Stimulated activated naive CD8-positive, alpha-beta T cell treated with anti-CD3 and anti-CD28 coated beads, Interleukin-15, Interleukin-2, amounts not matched to agents 100 U/mL and 50 U/mL, for 24 hours (primary cell): ENCODE results near the gene FAM168A.
A peak's percentile ranks its signal among the peaks of the same experiment; 100 is the strongest.

Experiments
- ATAC-seq: fragments of 150-1000 bp; cut with Tn5 transposase; one replicate; pipeline ENCODE4 v1.10.0; 2021
- DNase-seq: peaks from one replicate; pipeline ENCODE4 v3.0.0; 2021

FAM168A gene

DNA sequence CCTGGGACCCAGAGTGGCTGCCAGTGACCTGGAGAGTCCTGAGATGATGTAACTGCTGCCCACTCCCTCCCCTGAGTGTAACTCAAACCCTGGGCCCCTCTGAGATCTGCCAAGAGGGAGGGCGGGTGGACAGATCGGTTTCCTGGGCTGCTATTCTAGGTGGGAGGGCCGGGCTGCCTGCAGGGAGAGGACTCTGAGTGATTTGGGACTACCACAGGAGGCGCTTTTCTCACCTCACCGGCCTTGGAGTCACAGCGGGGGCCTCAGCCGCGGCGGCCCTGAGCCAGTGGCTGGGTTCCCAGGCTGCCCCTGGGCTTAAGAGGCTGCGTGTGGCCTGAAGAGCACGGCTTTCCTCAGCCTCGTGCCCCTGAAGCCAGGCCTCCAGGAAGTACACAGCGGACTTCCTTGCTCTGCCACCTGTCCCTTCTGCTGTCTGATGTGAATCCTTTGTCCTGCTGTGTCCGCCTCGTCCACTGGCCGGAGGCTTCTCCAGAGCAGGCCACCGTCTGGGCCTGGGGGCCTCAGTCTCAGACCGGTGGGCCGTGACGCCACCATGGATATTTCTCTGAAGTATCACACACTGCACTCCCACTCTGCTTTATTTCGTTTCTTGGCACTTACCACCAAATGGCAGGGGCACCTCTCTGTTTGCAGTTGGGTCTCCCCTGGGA is 210.2 kb downstream of the FAM168A start:
- DNase-seq (no peak), ATAC-seq (no peak)

DNA sequence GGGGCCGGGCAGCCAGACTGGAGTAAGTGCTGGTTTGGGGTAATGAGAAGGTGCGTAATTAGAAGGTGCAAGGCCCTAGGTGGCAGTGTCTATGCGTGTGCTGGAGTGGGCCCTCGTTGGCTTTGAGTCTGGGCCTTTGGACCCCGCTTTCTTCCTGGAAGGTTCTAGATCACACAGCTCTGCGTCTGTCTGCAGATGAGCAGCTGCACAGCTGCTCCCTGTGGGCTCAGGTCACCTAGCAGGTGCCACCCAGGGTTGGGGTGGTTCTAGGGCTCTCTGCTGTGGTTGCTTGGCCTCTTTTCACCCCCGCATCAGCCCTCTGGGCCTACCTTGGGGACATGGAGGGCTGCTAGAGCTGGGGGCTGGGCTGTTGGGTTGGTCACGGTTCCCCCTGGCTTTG is 211.4 kb downstream of the FAM168A start:
- no peak for ATAC-seq
- no peak for DNase-seq

DNA sequence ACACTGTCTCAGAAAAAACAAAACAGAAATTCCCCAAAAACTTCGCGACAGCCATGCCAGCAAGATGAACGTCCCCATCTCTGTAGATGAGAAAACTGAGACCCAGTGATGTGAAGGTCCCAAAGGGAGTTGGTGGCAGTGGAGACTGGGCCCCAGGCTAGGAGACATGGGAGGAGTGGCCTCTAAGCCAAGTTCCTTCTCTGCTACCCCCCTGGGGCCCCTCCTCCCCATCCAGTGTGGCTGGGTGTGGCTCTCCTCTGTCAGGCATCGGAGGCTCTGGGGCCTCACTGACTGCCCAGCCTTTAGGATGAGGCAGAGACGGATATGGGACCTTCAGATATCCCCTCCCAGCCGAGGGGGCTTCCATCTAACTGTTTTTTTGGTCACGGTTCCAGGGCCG is 211.9 kb downstream of the FAM168A start:
- no peak for DNase-seq
- ATAC-seq: peak; percentile 11

DNA sequence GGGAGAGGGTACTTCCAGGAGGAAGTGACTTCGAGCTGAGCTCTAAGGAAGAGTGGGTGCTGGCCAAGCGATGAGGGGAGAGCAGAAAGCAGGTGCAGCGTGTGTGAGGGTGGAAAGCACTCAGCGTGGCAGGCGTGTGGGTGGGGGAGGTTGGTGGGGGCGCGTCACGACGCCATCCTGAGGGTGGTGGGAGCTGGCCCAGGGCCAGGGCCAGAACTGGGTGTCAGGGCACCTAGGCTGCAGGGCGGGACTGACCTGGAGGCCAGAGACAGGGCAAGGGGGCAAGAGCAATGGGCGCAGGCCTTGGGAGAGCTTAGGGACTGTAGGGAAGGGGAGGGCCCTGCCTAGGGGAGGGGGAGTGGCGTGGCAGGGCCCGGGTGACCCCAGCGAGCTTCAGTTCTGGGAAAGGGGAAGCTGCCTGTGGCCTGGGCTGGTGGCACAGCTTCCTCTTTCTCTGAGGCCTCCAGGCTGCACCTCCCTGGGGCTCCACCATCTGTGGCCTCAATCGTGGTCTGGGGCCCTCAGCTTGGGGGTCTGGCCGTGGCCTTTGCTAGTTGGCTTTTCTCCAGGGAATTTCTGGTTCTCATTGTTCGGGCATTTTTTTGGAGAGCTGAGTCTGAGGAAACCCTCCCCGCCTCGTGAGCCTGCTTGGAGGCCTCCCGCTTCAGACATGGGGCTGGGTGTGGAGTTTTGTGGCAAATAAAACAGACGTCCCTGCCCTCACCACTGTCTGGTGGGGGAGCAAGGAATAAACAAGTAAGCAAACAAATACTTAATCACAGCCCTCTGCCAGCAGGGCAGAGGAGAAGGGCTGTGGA is 212.8 kb downstream of the FAM168A start:
- ATAC-seq: peak; percentile 48
- peak; percentile 53 for DNase-seq

DNA sequence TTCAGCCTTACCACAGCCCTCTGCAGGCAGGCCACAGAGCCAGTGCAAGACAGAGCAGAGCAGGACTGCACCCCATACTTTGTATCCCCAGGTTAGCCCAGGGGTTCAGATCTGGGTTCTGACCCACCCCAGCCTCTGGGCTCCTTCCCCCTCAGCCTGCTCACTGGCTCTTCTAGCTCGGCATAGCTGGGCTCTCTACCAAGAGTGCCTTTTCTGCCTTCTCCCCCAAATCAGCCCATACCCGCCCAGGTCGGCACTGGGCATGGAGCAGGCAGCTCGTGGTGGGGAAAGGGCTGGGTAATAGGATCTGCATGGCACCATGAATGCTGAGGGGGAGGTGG is 213.4 kb downstream of the FAM168A start:
- no peak for ATAC-seq
- DNase-seq: no peak

DNA sequence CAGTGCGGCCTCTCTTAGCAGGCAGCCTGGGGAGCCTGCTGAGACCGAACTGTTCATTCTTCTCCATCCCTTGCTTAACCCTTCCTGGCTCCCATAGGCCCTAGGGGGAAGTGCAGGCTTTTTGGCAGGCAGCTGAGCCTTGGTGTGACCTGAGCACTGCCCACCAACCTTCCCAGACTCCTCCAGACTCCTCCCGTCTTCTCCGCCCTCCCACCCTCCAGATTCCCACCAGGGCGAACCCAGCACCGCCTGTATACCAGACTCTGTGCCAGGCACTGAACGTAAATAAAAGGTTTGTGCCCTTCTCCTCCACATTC is 213.8 kb downstream of the FAM168A start:
- DNase-seq (no peak), ATAC-seq (no peak)

- no peak for DNase-seq
Measured at GRCh38 chr11:73383249-73384124, 214.4 kb downstream of the FAM168A start.

GRCh38 chr11:73382747-73383146 is 215.2 kb downstream of the FAM168A start:
- ATAC-seq: no peak
- DNase-seq: no peak

More at GRCh38 chr11:73383249-73384124, 214.4 kb downstream of the FAM168A start:
- no peak for ATAC-seq

GRCh38 chr11:73382183-73382582 is 215.7 kb downstream of the FAM168A start:
- DNase-seq (no peak), ATAC-seq (no peak)

DNA sequence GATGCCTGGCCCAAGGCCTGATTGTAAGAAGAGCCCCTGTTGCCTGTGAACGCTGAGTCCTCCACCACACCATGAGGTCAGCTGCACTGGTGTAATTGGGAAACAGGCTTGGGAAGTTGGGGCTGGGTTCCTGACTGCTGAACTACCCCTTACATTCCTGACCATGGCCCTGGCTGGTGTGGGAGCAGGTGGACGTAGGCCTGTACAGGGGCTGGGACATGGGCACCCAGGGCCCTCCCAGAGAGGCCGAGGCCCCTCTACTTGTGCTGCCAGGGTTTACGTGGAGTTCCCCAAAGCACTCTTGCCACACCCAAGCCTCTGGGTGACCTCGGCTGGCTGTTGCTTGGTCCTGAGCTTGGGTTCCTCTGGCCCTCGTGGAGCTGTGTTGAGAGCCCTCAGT is 216.3 kb downstream of the FAM168A start:
- DNase-seq: no peak
- no peak for ATAC-seq

GRCh38 chr11:73380897-73381410 is 217.0 kb downstream of the FAM168A start:
- ATAC-seq: no peak
- no peak for DNase-seq

GRCh38 chr11:73380331-73380730 is 217.6 kb downstream of the FAM168A start:
- ATAC-seq (no peak), DNase-seq (no peak)

- no peak for DNase-seq
- ATAC-seq: no peak
Measured at GRCh38 chr11:73379189-73379880, 218.6 kb downstream of the FAM168A start.

DNA sequence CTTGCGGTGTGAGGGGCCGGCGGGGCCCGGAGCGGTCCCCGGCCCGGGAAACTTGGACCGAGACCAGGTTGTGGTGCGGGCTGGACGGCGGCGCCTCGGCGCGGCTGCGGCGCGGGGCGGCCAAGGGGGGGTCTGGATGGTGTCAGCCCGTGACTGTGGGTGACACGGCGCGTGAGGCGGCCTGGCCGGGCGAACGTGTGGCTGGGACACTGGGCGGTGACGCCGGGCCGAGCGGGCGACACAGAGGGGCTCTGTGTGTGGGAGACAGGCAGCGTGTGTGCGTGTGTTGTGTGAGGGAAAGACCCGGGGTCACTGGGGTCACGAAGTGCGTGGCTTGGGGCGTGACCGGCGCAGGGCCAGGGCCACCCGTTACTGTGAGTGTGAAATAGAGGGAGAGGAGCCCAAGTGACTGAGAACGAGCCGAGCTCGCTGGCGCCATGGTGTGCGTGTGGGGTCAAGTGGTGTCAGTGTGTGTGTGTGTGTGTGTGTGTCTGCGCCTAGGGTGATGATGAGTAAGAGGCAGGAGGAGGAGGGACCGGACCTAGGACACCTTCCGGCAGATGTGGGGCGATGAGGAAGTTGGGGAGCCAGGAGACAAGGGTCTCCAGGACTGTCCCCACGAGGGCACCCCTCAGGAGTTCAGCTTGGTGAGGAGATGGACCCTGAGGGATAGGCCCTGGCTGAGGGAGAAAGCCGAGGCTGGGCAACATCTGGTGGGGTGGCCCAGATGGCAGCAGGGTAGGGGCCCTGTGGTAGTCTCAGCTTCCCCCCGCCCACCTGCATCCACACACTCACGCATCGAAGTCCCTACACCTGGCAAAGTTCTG is 220.9 kb downstream of the FAM168A start:
- DNase-seq: peak; percentile 73

DNA sequence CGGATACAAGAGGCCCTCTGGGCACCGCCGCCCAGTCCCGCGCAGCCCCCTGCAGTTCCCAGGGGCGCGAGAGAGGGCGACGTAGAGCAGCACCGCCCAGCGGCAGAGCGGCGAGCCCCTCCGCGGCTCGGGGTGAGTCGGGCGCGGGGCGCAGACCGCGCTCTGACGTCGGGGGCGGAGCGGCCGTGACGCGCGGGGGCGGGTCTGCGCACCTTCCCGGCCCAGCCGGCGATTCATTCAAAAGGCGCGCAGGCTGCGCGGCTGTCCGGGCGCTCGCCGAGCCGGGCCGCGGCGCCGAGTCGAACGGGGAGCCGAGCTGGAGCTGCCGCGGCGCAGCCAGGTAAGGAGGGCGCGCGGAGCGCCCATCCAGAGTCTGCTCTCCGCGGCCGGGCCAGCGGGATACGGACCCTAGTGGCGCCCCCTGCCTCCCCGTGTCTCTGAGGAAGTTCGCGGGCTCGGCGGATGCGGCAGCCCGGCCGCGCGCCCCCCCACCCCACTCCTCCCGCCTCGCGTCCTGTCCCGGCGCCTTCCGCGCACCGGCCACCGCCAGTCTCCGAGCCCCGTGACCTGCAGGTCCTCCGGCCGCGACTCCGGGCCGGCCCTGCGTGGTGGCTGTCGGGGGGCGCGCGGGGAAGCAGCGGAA is 221.6 kb downstream of the FAM168A start, which contains the start of gene RELT:
RELT (plus strand) TSS at position 240 of the 643 bp plus-strand sequence. CDS start 12,738 bp downstream, outside the sequence.
- DNase-seq: peak; percentile 97
- peak; percentile 92 for ATAC-seq

More for the DNA sequence above, 220.9 kb downstream of the FAM168A start:
- ATAC-seq: peak; percentile 45

GRCh38 chr11:73375830-73376159 is 222.1 kb downstream of the FAM168A start:
- DNase-seq: no peak
- no peak for ATAC-seq

DNA sequence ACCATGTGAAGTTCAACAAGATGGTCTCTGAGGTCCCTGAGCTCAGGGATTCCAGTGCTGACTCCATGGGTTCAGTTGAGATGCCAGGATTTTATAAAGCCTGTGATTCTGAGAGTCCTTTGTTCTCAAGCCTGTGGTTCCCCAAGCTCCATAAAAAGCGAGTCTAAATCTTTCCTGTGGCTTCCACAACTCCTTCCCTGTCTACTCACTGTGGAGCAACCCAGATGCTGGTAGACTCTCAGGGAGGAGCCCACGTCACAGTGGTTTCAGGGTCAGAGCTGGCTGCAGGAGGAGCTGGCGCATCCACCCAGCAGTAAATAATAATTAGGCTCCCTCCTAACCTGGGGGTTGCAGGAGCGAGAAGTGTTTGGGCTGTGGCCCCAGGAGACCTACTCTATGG is 223.8 kb downstream of the FAM168A start:
- DNase-seq (no peak), ATAC-seq (no peak)

DNA sequence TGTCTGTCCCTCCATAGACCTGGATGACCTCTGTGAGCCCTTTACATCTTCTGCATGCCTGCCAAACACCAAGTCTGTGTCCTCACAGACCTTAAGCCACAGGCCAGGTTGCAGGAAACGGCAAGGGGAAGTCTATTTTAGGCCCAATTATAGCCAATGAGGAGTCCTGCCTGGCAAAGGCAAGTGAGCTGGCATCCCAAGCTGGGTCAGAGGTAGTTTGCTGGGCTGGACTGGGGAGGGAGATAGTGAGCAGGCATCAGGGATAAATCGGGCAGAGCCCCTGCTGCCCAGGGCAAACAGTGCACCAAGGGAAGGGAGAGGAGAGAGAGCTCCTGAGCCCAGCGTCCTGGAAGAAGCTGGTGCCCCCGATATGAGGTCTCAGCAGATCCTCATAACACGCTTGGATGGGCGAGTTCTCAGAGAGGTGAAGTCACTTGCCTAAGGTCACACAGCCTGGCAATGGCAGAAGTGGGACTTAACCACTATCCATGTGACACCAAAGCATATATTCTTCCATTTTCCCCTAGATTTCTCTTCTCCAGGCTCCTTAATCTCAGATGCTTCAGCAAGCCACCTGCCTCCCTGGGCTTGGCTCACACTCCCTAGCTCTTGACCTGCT is 225.4 kb downstream of the FAM168A start:
- ATAC-seq (no peak), DNase-seq (no peak)

DNA sequence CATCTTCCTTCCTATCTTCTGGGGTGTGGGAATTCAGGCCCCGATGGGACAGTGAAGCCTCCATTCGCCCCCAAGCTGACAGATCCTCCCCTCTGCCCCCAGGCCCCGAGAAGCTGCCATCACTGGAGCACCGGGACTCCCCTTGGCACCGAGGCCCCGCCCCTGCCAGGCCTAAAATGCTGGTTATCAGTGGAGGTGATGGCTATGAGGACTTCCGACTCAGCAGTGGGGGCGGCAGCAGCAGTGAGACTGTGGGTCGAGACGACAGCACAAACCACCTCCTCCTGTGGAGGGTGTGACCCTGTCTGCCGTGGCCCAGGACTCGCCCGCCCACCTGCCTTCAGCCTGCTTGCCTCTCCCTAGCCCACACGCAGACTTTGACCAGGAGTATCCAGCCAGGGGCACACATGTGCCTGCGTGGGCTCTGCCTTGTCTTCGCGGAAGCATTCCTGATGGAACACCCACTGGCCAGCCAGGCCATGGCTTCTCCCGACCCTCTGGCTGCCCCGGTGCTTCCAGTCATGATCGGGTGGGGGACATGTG is 230.4 kb downstream of the FAM168A start:
- peak; percentile 49 for DNase-seq

DNA sequence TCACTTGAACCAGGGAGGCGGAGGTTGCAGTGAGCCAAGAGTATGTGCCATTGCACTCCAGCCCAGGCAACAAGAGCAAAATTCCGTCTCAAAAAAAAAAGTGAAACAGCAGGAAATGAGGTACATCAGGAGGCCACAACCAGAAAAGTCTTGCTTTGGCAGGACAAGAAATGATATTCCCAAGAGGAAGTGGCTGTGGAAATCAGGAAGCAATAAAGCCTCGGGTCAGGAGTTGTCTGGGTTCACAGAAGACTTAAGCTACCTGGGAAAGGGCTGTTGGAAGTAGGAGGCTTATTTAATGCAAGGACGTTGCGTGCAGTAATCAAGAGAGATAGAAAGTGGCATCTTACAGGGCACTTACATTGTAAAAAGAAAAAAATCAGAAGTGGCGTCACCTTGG is 231.0 kb downstream of the FAM168A start:
- no peak for ATAC-seq
- DNase-seq: no peak

More for the DNA sequence above, 230.4 kb downstream of the FAM168A start:
- peak; percentile 38 for ATAC-seq
